Tibial nerve (tissue), 4 donors: ENCODE results near the gene CAPRIN1.

Experiments
- CTCF ChIP-seq, 5 experiments: fragments of 200-600 bp in 3 of 5; fragments of 450-650 bp in 2 of 5; sonication (generic) in 3 of 5; IDR thresholded peaks; one replicate each; pipeline ENCODE4 v1.5.1; 2016 to 2019; ENCODE audit warnings: antibody characterized with exemption in 5 of 5, mild to moderate bottlenecking in 3 of 5, moderate library complexity in 2 of 5
- EP300 ChIP-seq, 2 donors: sonication (generic); formaldehyde crosslinking; IDR thresholded peaks; one replicate each; pipeline ENCODE4 v1.6.1; 2017; ENCODE audit warnings: antibody characterized with exemption in 2 of 2, mild to moderate bottlenecking in 1 of 2
- POLR2A ChIP-seq, 2 donors: fragments of 450-650 bp; IDR thresholded peaks; one replicate each; pipeline ENCODE4 v1.6.1; 2017; ENCODE audit warnings: antibody characterized with exemption in 2 of 2, mild to moderate bottlenecking in 2 of 2, moderate library complexity in 2 of 2

DNA sequence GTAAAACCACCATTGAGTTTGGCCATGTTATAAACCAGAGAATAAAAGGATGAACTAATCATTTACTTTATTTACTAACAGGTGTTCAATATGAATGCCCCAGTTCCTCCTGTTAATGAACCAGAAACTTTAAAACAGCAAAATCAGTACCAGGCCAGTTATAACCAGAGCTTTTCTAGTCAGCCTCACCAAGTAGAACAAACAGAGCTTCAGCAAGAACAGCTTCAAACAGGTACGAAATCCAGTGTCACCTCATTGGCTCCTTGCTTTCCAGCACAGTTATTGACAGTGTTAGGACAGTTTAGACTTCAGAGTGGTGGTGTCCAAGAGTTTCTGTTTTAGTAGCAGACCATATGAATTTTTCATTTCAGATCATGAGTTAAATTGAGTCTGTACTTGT lies 40.3 kb downstream of the CAPRIN1 start:
- TF ChIP-seq CTCF (IDR thresholded peaks at IDR 0.05) (no peak), POLR2A (IDR thresholded peaks at IDR 0.05) (no peak), EP300 (IDR thresholded peaks at IDR 0.05) (no peak)
